Activated CD8-positive, alpha-beta memory T cell treated with anti-CD3 and anti-CD28 coated beads for 24 hours (primary cell): Measurements from ENCODE around the gene SPACA6.

Source experiments
- DNase-seq: peaks from one replicate; pipeline ENCODE4 v3.0.0-alpha.2; 2020

Gene SPACA6

DNA sequence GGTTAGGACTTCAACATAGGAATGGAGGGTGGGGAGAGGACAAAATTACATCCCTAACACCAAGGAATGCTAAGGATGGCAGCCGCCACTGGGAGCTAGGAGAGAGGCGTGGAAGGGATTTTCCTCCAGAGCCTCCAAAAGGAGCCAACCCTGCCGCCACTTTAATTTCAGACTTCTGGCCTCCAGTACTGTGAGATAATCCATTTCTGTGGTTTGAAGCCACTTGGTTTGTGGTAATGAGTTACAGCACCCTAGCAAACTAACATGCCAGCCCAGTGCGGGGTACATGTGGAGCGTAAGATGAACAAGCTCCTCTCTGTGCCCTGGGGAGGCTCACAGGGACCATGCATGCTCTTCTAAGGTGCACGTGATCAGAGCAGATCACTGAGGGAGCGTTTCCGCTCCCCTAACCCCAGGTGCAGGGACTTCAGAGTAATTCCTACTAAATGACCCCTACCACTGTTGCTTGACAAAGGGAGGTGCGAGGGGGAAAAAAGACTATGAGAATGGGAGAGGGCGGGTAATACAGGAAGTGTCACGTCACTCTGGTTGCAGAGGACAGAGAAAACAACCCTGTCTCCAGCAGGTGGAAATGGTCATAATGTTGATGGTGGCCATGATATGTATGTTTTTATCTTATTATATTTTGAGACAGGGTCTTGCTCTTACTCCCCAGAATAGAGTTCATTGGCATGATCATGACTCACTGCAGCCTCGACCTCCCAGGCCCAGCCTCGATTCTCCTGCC, 46.5 kb downstream of the SPACA6 start:
- no peak for DNase-seq

DNA sequence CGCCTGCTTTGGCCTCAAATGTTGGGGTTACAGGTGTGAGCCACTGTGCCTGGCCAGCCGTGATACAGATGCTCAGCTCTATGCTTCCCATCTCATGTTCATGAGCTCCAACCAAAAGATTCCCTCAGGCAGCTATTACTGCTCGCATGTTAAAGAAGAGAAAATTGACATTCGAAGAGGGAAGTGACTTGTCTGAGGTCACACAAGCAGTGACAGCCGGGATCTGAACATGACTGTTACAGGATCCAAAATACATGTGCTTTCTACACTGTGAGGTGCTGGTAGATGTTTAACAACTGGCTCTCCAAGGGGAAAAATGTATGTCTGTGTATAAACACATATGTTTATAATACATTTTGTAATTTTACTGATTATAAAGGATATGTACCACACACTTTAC, 47.2 kb downstream of the SPACA6 start:
- DNase-seq, result no peak

DNA sequence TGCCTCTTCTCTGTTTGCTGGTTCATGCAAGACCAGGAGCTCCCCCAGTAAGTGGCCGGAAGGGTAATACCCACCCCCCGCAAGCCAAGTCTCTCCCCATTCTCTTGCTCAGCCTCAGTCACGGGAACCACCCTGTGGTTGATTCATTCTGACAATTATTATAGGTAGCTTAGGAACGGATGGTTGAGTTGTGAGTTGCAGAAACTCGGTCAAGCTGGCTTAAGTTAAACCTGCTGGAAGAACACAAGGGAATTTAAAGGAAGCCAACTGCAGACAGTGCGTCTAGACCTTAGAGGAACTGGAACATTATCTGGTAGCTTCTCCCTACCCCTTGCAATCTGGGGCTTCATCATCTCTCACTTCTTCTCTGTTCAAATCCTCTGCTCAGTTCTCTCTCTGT, 49.7 kb downstream of the SPACA6 start:
- no peak for DNase-seq

DNA sequence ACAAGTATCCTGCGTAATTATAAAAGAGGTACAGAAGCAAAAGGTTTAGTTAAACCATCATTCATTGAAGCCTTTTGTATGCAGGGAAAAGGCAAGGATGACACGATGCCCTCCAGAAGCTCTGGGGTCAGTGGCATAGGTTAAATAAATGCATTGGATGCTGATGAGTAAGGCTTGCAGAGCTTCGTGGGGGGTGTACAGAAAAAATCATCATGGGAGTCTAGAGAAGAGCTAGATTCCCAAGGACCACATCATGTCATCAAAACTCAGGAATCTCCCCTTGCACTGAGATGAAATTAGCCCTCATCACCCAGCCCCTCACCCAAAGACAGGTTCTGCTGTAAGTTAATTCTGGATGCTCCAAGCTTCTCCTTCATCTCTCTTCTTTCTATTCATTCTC, 50.3 kb downstream of the SPACA6 start:
- no peak for DNase-seq

DNA sequence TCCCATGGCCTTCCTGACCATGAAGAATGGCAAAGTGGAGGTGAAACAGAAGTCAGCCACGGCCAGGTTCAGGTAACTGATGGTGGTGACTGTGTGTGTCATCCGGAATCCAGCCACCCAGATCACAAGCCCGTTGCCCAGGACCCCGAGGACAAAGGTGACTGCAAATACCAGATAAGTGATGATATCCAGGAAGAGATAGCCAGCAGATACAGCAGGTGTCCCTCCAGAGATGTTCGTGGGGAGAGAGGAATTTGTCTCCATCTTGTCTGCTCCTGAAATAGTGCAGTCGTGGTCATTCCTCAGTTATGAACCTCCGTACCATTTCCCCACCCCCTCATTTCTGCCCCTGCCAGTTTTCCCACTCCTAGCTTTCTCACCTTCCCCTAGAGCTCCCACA, 53.6 kb downstream of the SPACA6 start:
- no peak for DNase-seq

DNA sequence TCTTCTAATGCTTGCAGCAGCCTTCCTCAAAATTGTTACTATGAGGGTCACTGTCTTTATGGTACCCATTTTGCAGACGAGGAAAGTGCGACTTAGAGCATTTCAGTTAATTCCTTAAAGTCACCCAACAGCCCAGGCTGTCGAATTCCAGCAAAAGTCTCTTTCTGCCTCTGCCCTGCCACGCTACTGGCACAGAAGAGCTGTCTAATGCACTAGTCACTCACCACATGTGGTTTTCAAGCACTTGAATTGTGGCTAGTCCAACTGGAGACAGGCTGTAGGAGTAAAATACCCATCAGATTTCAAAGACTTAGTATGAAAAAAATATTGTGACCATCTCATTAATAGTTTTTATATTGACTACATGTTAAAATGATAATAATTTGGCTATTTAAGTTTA, 56.8 kb downstream of the SPACA6 start:
- DNase-seq, result no peak

DNA sequence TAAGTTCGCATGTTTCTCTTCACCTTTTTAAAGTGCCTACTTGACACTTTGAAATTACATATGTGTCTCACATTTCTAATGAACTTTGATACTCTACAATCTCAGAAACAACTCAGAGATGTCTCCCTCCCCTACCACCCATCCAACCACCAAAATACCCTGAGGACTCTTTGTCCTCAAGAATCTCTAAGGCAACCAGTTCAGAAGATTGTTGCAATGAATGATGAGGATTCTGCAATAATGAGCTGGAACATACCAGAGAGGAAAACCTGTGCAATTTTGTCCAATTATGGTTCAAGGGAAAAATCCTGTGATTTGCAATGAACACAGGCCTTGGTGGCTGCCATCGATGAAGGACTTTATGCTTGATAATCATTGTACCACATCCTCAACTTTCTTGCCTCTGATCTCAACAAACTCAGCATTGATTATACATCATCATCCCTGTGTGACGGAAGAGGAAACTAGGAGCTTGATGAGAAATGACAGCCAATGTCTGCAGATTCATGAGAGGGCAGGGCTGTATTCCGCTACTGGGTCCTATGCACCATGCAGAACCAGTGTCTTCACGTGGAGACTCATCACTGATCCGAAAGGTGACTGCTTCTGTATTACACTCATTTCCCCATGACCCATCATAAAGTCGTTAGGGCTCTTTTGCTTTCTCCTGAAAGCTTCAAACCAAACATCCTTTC, 57.4 kb downstream of the SPACA6 start:
- no peak for DNase-seq

DNA sequence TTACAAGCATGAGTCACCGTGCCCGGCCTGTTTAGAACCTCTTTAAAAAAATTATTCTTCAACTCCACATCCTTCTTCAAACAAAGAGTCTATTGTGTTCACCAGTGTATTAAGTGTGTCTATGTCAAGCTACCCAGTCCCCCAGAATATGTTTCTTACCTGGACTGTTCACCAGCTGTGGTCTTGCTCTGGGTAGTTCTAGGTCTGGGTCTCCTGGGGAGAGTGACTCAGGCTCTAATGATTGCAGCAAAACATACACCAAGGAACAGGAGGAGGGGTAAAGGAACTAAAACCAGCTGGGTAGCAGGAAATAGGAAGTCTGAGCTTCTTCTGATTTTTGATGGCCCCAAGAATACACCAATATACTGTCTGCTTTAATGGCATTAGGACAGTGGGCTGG, 58.5 kb downstream of the SPACA6 start, which contains the start of gene FPR1:
Gene FPR1, minus strand, starts transcription at position 224 of the 400 bp plus-strand sequence. CDS start 4,884 bp downstream, outside the sequence.
- no peak for DNase-seq

DNA sequence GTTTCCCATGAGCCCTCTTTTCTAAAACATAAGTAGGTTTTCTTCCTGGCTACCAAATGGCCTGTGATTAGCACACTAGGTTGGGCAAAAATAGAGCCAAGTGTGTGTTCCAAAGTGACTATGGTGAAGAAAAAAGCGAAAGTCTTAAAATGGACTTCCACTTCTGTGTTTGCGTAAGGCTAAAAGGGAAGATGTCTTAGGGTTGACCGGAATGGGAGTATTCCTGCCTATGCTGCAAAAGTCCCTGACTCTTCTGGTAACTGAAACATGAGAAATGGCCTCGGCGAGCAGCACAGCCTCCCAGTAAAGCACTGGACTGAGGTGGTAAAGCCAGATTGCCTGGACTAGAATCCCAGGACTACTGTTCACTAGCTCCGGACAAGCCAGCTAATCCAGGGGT, 61.0 kb downstream of the SPACA6 start:
- DNase-seq, result no peak

DNA sequence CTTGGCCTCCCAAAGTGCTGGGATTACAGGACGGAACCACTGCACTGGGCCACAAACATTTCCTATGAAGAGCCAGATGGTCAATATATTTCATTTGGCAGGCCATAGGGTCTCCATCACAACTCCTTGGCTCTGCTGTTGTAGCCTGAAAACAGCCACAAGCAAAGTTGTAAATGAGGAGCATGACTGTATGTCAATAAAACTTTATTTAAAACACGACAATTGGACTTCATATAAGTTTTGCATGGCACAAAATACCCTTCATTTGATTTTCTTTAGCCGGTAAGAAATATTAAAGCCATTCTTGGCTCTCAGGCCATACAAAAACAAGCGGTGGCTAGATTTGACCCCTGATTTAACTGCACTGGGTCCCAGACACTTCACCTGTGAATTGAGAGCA, 61.6 kb downstream of the SPACA6 start:
- no peak for DNase-seq
